Measurements from ENCODE around the gene SH3GL1. TPM values are rescaled to one million over a fixed set of nuclear protein-coding genes. Genes with fewer than 3 reads are reported as not detected.

Gene SH3GL1
- total RNA-seq, 1 donor from 2014 or later: 115 TPM

DNA sequence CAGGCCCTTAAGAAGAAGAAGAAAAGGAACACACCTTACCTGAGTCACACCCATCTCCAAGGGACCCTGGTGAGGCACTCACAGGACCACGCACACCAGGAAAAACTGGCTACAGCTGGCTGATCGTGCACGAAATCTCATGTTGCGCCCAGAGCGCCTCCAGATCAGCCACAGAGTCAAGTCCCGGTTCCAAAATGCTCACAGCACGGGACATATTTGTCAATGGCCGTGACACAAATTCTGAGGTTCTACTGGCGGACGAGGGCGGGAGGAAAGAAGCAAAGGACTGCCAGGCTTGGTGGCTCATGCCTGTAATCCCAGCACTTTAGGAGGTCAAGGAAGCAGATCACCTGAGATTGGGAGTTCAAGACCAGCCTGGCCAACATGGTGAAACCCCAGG, 21.5 kb downstream of the SH3GL1 start:
- Mint-ChIP-seq H3K27ac (ENCODE audit: unreplicated experiment) (no peak overlapping the region), H3K4me3 (ENCODE audit: unreplicated experiment) (no peak overlapping the region)
- DNase-seq (ENCODE audit: extremely low spot score, unreplicated experiment): no peak

GRCh38 chr19:4376991-4377781, 23.2 kb downstream of the SH3GL1 start:
- TF ChIP-seq, protein P1, sequence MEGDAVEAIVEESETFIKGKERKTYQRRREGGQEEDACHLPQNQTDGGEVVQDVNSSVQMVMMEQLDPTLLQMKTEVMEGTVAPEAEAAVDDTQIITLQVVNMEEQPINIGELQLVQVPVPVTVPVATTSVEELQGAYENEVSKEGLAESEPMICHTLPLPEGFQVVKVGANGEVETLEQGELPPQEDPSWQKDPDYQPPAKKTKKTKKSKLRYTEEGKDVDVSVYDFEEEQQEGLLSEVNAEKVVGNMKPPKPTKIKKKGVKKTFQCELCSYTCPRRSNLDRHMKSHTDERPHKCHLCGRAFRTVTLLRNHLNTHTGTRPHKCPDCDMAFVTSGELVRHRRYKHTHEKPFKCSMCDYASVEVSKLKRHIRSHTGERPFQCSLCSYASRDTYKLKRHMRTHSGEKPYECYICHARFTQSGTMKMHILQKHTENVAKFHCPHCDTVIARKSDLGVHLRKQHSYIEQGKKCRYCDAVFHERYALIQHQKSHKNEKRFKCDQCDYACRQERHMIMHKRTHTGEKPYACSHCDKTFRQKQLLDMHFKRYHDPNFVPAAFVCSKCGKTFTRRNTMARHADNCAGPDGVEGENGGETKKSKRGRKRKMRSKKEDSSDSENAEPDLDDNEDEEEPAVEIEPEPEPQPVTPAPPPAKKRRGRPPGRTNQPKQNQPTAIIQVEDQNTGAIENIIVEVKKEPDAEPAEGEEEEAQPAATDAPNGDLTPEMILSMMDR (IDR thresholded peaks at IDR 0.05): no peak
- peak overlapping the region; percentile 77 for H3K27ac Mint-ChIP-seq (ENCODE audit: unreplicated experiment)
- no peak for DNase-seq (ENCODE audit: extremely low spot score, unreplicated experiment)
- H3K4me1 Mint-ChIP-seq (ENCODE audit: unreplicated experiment): peaks cover 74% of the 10 kb centered on the region
- H3K27me3 Mint-ChIP-seq (ENCODE audit: unreplicated experiment): no peaks in the 10 kb centered on the region
- H3K9me3 Mint-ChIP-seq (ENCODE audit: unreplicated experiment): no peaks in the 10 kb centered on the region
- H3K36me3 Mint-ChIP-seq (ENCODE audit: unreplicated experiment): no peaks in the 10 kb centered on the region
- no peak overlapping the region for H3K4me3 Mint-ChIP-seq (ENCODE audit: unreplicated experiment)

More for the DNA sequence above, 21.5 kb downstream of the SH3GL1 start:
- no peaks in the 10 kb centered on the region for H3K9me3 Mint-ChIP-seq (ENCODE audit: unreplicated experiment)
- peaks cover 59% of the 10 kb centered on the region for H3K4me1 Mint-ChIP-seq (ENCODE audit: unreplicated experiment)
- no peaks in the 10 kb centered on the region for H3K27me3 Mint-ChIP-seq (ENCODE audit: unreplicated experiment)
- peaks cover 2% of the 10 kb centered on the region for H3K36me3 Mint-ChIP-seq (ENCODE audit: unreplicated experiment)
- TF ChIP-seq, protein P1 (IDR thresholded peaks at IDR 0.05): no peak

DNA sequence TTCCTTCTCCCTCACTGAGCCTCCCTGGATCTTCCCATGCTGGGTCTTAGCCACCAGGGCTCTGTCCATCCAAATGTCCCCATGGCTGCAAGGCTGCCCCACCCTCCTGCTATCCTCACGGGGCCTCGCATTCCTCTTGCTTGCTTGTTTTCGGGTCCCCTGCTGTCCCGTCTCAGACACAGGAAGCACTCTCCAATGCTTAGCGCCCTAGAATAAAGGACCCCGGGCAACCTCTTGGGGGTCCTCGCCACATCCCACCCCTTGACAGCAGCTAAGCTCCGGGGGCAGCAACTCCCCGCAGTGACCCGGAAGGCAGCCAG, 23.7 kb downstream of the SH3GL1 start:
- H3K4me3 Mint-ChIP-seq (ENCODE audit: unreplicated experiment): no peak overlapping the region
- H3K27me3 Mint-ChIP-seq (ENCODE audit: unreplicated experiment): no peaks in the 10 kb centered on the region
- TF ChIP-seq, protein P1 (IDR thresholded peaks at IDR 0.05): no peak
- no peak for DNase-seq (ENCODE audit: extremely low spot score, unreplicated experiment)
- no peaks in the 10 kb centered on the region for H3K36me3 Mint-ChIP-seq (ENCODE audit: unreplicated experiment)
- no peaks in the 10 kb centered on the region for H3K9me3 Mint-ChIP-seq (ENCODE audit: unreplicated experiment)
- H3K4me1 Mint-ChIP-seq (ENCODE audit: unreplicated experiment): peaks cover 80% of the 10 kb centered on the region
- H3K27ac Mint-ChIP-seq (ENCODE audit: unreplicated experiment): peak overlapping the region; percentile 77

DNA sequence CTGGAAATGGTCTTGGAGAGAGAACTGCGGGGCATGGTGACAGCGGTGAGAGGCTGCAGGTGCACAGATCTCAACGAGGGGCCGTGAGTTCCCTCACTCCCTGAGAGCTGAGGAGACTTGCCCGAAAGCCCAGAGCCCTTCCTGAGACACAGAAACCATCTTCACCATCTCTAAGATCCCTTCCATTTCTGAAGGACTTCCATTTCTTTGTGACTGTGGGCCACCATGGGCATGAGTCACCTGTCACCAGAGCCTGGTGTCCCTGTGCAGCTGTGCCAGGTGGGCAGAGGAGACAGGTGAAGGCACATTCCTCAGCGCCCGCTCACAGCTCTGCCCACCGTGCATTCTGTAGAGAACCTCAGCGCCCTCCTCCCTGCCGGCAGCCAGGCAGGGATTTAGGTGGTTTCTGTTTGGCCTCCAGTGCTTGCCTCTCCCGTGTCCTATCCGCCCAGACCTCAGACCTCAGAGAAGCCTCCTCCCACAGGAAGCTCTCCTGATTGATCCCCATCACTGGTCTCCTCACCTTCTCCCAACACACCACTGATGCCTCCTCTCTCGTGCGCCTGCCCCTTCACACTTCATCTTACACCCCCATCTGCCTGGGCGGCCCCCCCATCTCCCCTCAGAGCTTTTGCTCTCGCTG, 24.2 kb downstream of the SH3GL1 start:
- TF ChIP-seq, protein P1 (IDR thresholded peaks at IDR 0.05): no peak
- H3K4me1 Mint-ChIP-seq (ENCODE audit: unreplicated experiment): peaks cover 84% of the 10 kb centered on the region
- no peaks in the 10 kb centered on the region for H3K9me3 Mint-ChIP-seq (ENCODE audit: unreplicated experiment)
- H3K36me3 Mint-ChIP-seq (ENCODE audit: unreplicated experiment): no peaks in the 10 kb centered on the region
- DNase-seq (ENCODE audit: extremely low spot score, unreplicated experiment): no peak
- H3K27me3 Mint-ChIP-seq (ENCODE audit: unreplicated experiment): no peaks in the 10 kb centered on the region
- H3K27ac Mint-ChIP-seq (ENCODE audit: unreplicated experiment): peak overlapping the region; percentile 77
- peak overlapping the region; percentile 5 for H3K4me3 Mint-ChIP-seq (ENCODE audit: unreplicated experiment)
